H9 (cell line): ENCODE measurements around the gene MEGF10. TPM values are rescaled to one million over a fixed set of nuclear protein-coding genes. Genes with fewer than 3 reads are reported as not detected.

Experiments used
- DNase-seq: peaks from one replicate; pipeline ENCODE4 v3.0.0-alpha.2; 2017
- H2AFZ ChIP-seq: one replicate; pipeline ENCODE4 v1.6.1; 2013; ENCODE audit warnings: mild to moderate bottlenecking, low read length, control low read depth, moderate library complexity
- H2AK5ac ChIP-seq: 2 replicates; pipeline ENCODE4 v1.6.1; 2013; ENCODE audit warnings: low read length, control low read depth, mixed read lengths; ENCODE audit not compliant: insufficient read length
- H2BK120ac ChIP-seq: one replicate; pipeline ENCODE4 v1.6.1; 2013; ENCODE audit warnings: low read depth, mild to moderate bottlenecking, low read length, control low read depth, inconsistent platforms; ENCODE audit not compliant: poor library complexity, severe bottlenecking
- H2BK12ac ChIP-seq: 2 replicates; pipeline ENCODE4 v1.6.1; 2013; ENCODE audit warnings: low read length, control low read depth, mixed read lengths, low read depth; ENCODE audit not compliant: insufficient read length
- H2BK15ac ChIP-seq: 2 replicates; pipeline ENCODE4 v1.6.1; 2013; ENCODE audit warnings: low read depth, low read length, control low read depth
- H2BK20ac ChIP-seq: one replicate; pipeline ENCODE4 v1.6.1; 2013; ENCODE audit warnings: low read depth, mild to moderate bottlenecking, low read length, control low read depth, inconsistent platforms; ENCODE audit not compliant: poor library complexity, severe bottlenecking
- H2BK5ac ChIP-seq: 2 replicates; pipeline ENCODE4 v1.6.1; 2013; ENCODE audit warnings: low read length, control low read depth, mixed read lengths; ENCODE audit not compliant: insufficient read length
- H3K14ac ChIP-seq: 2 replicates; pipeline ENCODE4 v1.6.1; 2013; ENCODE audit warnings: low read length, control low read depth; ENCODE audit not compliant: insufficient read depth
- H3K18ac ChIP-seq: 2 replicates; pipeline ENCODE4 v1.6.1; 2013; ENCODE audit warnings: low read depth, mild to moderate bottlenecking, mixed read lengths, low read length, control low read depth; ENCODE audit not compliant: insufficient read length
- H3K23ac ChIP-seq: 2 replicates; pipeline ENCODE4 v1.6.1; 2013; ENCODE audit warnings: low read length, control low read depth, mixed read lengths, low read depth; ENCODE audit not compliant: insufficient read length
- H3K23me2 ChIP-seq: 2 replicates; pipeline ENCODE4 v1.6.1; 2013; ENCODE audit warnings: low read depth, mild to moderate bottlenecking, mixed read lengths, low read length, control low read depth; ENCODE audit not compliant: insufficient read length, poor library complexity, severe bottlenecking
- H3K27ac ChIP-seq: 2 replicates; pipeline ENCODE4 v1.5.1; 2013; ENCODE audit warnings: low read length, control low read depth, mixed read lengths, low read depth; ENCODE audit not compliant: insufficient read length
- H3K27me3 ChIP-seq: 2 replicates; pipeline ENCODE4 v1.6.1; 2013; ENCODE audit warnings: low read length, control low read depth, inconsistent platforms; ENCODE audit not compliant: insufficient read depth
- H3K4ac ChIP-seq: 2 replicates; pipeline ENCODE4 v1.6.1; 2013; ENCODE audit warnings: low read depth, mild to moderate bottlenecking, control low read depth, inconsistent platforms, low read length, moderate library complexity
- H3K4me1 ChIP-seq: 2 replicates; pipeline ENCODE4 v1.6.1; 2013; ENCODE audit warnings: low read length, control low read depth, inconsistent platforms; ENCODE audit not compliant: insufficient read depth
- H3K4me2 ChIP-seq: 2 replicates; pipeline ENCODE4 v1.6.1; 2013; ENCODE audit warnings: low read length, control low read depth, mixed read lengths; ENCODE audit not compliant: insufficient read length, insufficient read depth
- H3K56ac ChIP-seq: 2 replicates; pipeline ENCODE4 v1.6.1; 2013; ENCODE audit warnings: low read depth, mild to moderate bottlenecking, mixed read lengths, low read length, control low read depth; ENCODE audit not compliant: insufficient read length
- H3K79me1 ChIP-seq: 2 replicates; pipeline ENCODE4 v1.6.1; 2013; ENCODE audit warnings: low read depth, mild to moderate bottlenecking, moderate library complexity, low read length, control low read depth, inconsistent platforms; ENCODE audit not compliant: insufficient read depth, poor library complexity, severe bottlenecking
- H3K79me2 ChIP-seq: 2 replicates; pipeline ENCODE4 v1.6.1; 2013; ENCODE audit warnings: low read length, control low read depth, inconsistent platforms; ENCODE audit not compliant: insufficient read depth
- H3K9ac ChIP-seq: 2 replicates; pipeline ENCODE4 v1.6.1; 2013; ENCODE audit warnings: low read length, control low read depth, mixed read lengths; ENCODE audit not compliant: insufficient read length; ENCODE audit errors: extremely low read depth
- H3K9me3 ChIP-seq: one replicate; pipeline ENCODE4 v1.6.1; 2013; ENCODE audit warnings: low read depth, low read length, inconsistent platforms; ENCODE audit not compliant: control insufficient read depth
- H3T11ph ChIP-seq: one replicate; pipeline ENCODE4 v1.6.1; 2013; ENCODE audit warnings: mild to moderate bottlenecking, low read length, control low read depth, inconsistent platforms
- H4K20me1 ChIP-seq: one replicate; pipeline ENCODE4 v1.6.1; 2013; ENCODE audit not compliant: control insufficient read depth, insufficient read length, insufficient read depth
- H4K5ac ChIP-seq: 2 replicates; pipeline ENCODE4 v1.6.1; 2013; ENCODE audit warnings: low read depth, mild to moderate bottlenecking, mixed read lengths, low read length, control low read depth; ENCODE audit not compliant: insufficient read length
- H4K8ac ChIP-seq: replicated peaks from 2 replicates; pipeline ENCODE4 v1.6.1; 2013; ENCODE audit warnings: low read length, control low read depth, mixed read lengths, low read depth; ENCODE audit not compliant: insufficient read length
- H4K91ac ChIP-seq: 2 replicates; pipeline ENCODE4 v1.6.1; 2013; ENCODE audit warnings: low read depth, mild to moderate bottlenecking, moderate library complexity, mixed read lengths, low read length, control low read depth; ENCODE audit not compliant: insufficient read length
- H3K27ac Mint-ChIP-seq, 3 experiments: 2 replicates in 2 of 3; 3 replicates in 1 of 3; pipeline ENCODE4 v1.8.0; 2020 to 2021; ENCODE audit warnings: mixed read lengths in 3 of 3, mild to moderate bottlenecking in 1 of 3, moderate library complexity in 1 of 3
- H3K27me3 Mint-ChIP-seq: 2 replicates; pipeline ENCODE4 v1.8.0; 2021; ENCODE audit warnings: low read depth, mild to moderate bottlenecking, moderate library complexity, mixed read lengths
- H3K36me3 Mint-ChIP-seq, 3 experiments: 2 replicates in 2 of 3; 3 replicates in 1 of 3; pipeline ENCODE4 v1.8.0; 2020 to 2021; ENCODE audit warnings: low read depth in 3 of 3, mixed read lengths in 3 of 3; ENCODE audit not compliant: insufficient read depth in 1 of 3
- H3K4me1 Mint-ChIP-seq, 2 experiments: 2 replicates each; pipeline ENCODE4 v1.8.0; 2020; ENCODE audit warnings: mixed read lengths in 2 of 2
- H3K4me3 Mint-ChIP-seq, 2 experiments: 2 replicates in 1 of 2; 3 replicates in 1 of 2; pipeline ENCODE4 v1.8.0; 2020 to 2021; ENCODE audit warnings: mild to moderate bottlenecking in 2 of 2, mixed read lengths in 2 of 2, moderate library complexity in 1 of 2
- H3K9me3 Mint-ChIP-seq, 2 experiments: 2 replicates in 1 of 2; 3 replicates in 1 of 2; pipeline ENCODE4 v1.8.0; 2020; ENCODE audit warnings: mild to moderate bottlenecking in 2 of 2, mixed read lengths in 2 of 2, moderate library complexity in 1 of 2
- CTCF ChIP-seq: fragments of 200-600 bp; sonication (generic); conservative IDR thresholded peaks from 3 replicates; pipeline ENCODE4 v1.8.0; 2021; ENCODE audit warnings: antibody characterized with exemption, mild to moderate bottlenecking
- WGBS: extraction: QIAGEN DNeasy Blood & Tissue Kit; methylation state at CpG from one replicate; pipeline ENCODE4 v1.1.7; 2013; ENCODE audit warnings: missing lambda C conversion rate, low lambda C conversion rate, mixed read lengths; ENCODE audit not compliant: insufficient read length; ENCODE audit errors: extremely low coverage; 5-methylcytosine and 5-hydroxymethylcytosine counted together
- total RNA-seq: library from RNA; stranded (reverse); gene quantifications from 2 replicates; pipeline ENCODE4 v1.2.1, GENCODE V29; 2021

The MEGF10 gene
- total RNA-seq, 1 experiment from 2014 or later: 36.5 TPM

- Histone ChIP-seq H3K23me2 (peaks cover 14% of the 10 kb centered on the region), H3K23ac (no peak overlapping the region), H3T11ph (no peak overlapping the region), H4K8ac (no peak overlapping the region), H4K20me1 (no peaks in the 10 kb centered on the region), H3K4me1 (peaks cover 9% of the 10 kb centered on the region; the same call in 1 of the 2 replicates), H2BK120ac (no peak overlapping the region), H2BK12ac (no peak overlapping the region), H2BK15ac (no peak overlapping the region), H3K56ac (no peak overlapping the region), H3K27ac (no peak overlapping the region), H2AFZ (no peak overlapping the region), H3K79me2 (peaks cover 11% of the 10 kb centered on the region; the same call in 1 of the 2 replicates), H3K9ac (no peak overlapping the region), H3K4me2 (no peak overlapping the region), H3K9me3 (no peaks in the 10 kb centered on the region), H2BK20ac (no peak overlapping the region), H3K27me3 (no peaks in the 10 kb centered on the region), H4K91ac (no peak overlapping the region), H3K4ac (no peak overlapping the region), H4K5ac (no peak overlapping the region), H3K14ac (no peak overlapping the region), H2BK5ac (no peak overlapping the region), H3K18ac (no peak overlapping the region), H3K79me1 (no peaks in the 10 kb centered on the region), H2AK5ac (no peak overlapping the region)
- Mint-ChIP-seq H3K4me1 (peaks cover 71 to 75% of the 10 kb centered on the region in 2 experiments), H3K9me3 (no peaks in the 10 kb centered on the region), H3K36me3 (no peaks in the 10 kb centered on the region), H3K27me3 (no peaks in the 10 kb centered on the region), H3K27ac (no peak overlapping the region), H3K4me3 (no peak overlapping the region)
- WGBS: no CpG with 5 or more reads among the region's 1 CpG
- DNase-seq: no peak
- TF ChIP-seq CTCF: no peak
Observed at GRCh38 chr5:127295454-127295853, 4.9 kb downstream of the MEGF10 start.
